ENCODE measurements around the gene SYCE3.
A peak's percentile ranks its signal among the peaks of the same experiment; 100 is the strongest.

The SYCE3 gene

DNA sequence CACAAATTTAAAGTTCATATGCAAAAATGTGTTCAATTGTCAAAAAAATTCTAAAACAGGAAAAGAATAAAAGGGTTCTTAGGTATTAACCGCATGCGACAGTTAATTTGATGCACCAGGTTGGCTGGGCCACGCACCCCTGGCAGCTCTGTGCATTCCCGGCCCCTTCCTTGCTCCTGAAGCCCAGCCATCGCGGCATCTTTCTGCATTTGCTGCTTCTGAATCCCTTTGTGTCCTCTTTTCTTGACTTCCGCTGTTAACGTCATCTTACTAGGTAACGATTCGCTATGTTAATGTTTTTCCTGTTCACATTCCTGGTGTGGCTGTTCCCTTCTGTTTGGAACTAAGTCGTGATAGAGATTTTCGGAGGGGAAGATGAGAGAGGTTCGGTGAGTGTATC, 25.0 kb downstream of the SYCE3 start:
- no peak overlapping the region for H3K27ac ChIP-seq
- TF ChIP-seq ZFX (IDR thresholded peaks at IDR 0.05; ENCODE audit: borderline replicate concordance), result no peak
- TF ChIP-seq, protein P1, sequence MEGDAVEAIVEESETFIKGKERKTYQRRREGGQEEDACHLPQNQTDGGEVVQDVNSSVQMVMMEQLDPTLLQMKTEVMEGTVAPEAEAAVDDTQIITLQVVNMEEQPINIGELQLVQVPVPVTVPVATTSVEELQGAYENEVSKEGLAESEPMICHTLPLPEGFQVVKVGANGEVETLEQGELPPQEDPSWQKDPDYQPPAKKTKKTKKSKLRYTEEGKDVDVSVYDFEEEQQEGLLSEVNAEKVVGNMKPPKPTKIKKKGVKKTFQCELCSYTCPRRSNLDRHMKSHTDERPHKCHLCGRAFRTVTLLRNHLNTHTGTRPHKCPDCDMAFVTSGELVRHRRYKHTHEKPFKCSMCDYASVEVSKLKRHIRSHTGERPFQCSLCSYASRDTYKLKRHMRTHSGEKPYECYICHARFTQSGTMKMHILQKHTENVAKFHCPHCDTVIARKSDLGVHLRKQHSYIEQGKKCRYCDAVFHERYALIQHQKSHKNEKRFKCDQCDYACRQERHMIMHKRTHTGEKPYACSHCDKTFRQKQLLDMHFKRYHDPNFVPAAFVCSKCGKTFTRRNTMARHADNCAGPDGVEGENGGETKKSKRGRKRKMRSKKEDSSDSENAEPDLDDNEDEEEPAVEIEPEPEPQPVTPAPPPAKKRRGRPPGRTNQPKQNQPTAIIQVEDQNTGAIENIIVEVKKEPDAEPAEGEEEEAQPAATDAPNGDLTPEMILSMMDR (IDR thresholded peaks at IDR 0.05), result no peak

DNA sequence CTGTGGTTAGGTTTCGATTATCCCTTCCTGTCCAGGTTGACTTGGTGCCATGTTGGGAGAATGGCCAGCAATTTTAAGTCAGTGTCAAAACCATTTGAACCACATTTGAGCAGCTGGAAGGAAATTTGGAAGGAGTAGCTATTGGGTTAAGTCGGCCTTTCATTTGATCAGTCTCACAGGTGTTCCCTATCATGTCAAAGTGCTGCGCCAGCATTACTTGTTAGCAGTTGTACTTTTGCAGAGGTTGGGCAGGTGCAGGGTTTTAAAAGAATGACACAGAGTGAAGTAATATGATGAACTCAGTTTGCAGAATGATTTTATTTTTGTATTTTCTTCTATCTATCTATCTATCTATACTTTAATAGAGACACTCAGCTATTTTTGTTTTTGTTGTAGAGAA, 26.5 kb downstream of the SYCE3 start:
- H3K27ac ChIP-seq, result no peak overlapping the region
- no peak for TF ChIP-seq ZFX (IDR thresholded peaks at IDR 0.05; ENCODE audit: borderline replicate concordance)
- TF ChIP-seq, protein P1 (IDR thresholded peaks at IDR 0.05), result no peak

DNA sequence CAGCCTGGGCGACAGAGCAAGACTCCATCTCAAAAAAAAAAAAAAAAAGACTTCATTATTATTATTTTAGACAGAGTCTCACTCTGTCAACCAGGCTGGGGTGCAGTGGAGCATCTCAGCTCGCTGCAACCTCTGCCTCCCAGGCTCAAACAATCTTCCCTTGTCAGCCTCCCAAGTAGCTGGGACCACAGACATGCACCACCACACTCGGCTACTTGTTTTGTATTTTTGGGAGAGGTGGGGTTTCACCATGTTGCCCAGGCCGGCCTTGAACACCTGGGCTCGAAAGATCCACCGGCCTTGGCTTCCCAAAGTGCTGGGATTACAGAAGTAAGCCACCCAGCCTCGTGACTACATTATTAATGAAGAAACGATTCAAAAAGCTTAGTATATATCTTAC, 27.6 kb downstream of the SYCE3 start:
- H3K27ac ChIP-seq, result no peak overlapping the region
- TF ChIP-seq, protein P1 (IDR thresholded peaks at IDR 0.05), result no peak
- TF ChIP-seq ZFX (IDR thresholded peaks at IDR 0.05; ENCODE audit: borderline replicate concordance), result no peak

DNA sequence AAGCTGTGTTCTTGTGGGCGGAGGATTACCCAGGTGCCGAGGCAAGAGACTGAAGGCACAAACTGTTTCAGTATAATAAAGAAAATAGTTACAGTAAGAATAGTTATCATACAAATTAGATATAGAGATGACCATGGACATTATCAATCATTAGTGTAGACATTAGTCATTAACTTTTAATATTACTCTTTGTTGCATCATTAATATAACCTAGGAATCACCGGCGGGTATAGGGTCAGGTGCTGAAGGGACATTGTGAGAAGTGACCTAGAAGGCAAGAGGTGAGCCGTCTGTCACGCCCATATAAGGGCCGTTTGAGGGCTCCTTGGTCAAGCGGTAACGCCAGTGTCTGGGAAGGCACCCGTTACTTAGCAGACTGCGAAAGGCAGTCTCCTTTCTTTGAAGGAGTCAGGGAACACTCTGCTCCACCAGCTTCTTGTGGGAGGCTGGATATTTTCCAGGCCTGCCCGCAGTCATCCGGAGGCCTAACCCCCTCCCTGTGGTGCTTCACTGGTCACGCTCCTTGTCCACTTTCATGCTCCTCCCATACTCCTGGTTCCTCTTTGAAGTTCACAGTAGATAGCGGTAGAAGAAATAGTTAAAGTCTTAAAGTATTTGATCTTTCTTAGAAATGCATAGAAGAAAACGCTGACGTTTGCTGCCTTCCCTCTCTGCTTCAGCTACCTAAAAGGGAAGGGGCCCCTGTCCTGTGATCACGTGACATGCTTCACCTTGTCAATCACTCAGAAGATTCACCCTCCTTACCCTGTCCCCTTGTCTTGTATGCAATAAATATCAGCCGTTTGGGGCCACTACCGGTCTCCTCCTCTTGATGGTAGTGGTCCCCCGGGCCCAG, 28.6 kb downstream of the SYCE3 start:
- peak overlapping the region; percentile 99 for H3K27ac ChIP-seq

DNA sequence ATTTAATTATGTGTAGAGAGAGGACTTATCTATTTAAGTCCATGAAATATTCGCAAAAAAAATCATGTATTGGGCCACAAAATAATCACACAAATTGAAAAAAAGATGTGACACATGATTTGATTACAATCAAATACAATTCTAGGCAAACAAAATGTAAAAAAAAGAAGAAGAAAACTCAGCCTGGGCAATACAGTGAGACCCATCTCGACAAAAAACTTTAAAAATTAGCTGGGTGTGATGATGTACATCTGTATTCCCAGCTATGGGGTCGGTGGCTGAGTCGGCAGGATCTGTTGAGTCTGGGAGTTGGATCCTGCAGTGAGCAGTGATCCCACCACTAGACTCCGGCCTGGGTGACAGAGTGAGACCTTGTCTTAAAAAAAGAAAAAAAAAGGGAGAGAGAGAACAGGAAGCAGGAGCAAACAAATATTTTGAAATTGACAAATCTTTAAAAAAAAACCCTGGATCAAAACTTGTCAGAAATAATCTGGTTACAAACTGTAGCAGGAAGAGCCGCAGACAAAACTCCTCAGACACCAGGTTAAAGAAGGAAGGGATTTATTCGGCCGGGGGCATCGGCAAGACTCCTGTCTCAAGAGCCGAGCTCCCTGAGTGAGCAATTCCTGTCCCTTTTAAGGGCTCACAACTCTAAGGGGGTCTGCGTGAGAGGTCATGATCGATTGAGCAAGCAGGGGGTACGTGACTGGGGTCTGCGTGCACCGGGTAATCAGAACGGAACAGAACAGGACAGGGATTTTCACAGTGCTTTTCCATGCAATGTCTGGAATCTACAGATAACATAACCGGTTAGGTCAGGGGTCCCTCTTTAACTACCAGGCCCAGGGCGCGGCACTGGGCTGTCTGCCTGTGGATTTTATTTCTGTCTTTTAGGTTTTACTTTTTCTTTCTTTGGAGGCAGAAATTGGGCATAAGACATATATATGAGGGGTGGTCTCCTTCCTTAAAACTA, 29.6 kb downstream of the SYCE3 start:
- no peak for TF ChIP-seq ZFX (IDR thresholded peaks at IDR 0.05; ENCODE audit: borderline replicate concordance)
- TF ChIP-seq, protein P1 (IDR thresholded peaks at IDR 0.05), result no peak
- peak overlapping the region; percentile 99 for H3K27ac ChIP-seq

DNA sequence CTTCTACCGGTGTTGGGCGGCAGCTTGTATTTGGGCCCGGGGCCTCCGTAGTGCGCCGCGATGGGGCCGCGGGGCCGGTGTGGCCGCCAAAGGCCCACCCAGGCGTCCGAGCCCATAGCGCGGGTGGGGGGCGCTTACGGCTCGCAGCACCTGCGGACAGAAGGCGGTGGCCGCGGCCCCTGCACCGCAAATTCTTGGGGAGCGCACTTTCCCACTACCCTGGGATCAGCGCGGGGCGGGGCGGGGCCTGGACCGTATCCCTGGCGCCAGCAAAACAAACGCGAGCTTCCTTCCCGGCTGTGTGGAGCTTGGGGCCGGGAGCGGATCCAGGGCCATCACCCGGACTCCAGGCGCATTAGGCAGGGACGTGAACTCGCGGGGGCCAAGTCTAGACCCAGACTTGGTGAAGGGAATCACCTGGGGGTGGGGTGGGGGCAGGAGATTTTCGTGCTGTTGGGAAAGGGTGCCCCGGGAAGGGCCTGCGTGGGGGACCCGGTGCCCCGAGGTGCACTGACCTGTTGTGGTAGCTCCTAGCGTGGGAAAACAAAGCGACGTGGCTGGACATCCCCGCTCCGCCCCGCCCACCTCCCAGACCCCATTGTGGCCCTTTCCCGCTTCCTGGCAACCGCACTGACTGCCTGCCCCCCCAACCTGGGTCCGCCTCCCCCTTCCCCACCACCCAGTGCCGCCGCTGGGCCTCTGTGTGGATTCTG, 30.6 kb downstream of the SYCE3 start:
- peak overlapping the region; percentile 99 for H3K27ac ChIP-seq
- TF ChIP-seq ZFX (IDR thresholded peaks at IDR 0.05; ENCODE audit: borderline replicate concordance), result no peak
- TF ChIP-seq, protein P1 (IDR thresholded peaks at IDR 0.05), result no peak

DNA sequence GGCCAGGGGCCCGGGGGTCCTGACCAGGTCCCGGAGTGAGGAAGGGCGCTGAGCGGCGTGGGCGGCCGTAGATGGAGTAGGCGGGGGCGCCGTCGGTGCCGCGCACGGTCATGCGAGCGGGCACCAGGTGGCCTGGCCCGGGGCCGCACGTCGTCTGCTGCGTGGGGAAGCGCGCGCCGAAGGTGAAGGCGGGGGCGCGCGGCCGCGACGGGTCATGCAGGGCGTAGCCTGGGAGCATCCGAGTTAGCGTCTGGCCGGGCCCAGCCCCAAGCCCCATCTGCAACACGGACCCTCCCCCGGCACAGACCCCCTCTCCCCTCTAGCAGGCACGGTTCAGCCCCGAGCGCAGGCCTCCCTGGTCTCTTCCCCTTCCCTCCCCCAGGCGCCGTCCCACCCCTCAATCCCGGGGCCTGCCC, 31.2 kb downstream of the SYCE3 start:
- TF ChIP-seq, protein P1 (IDR thresholded peaks at IDR 0.05), result no peak
- no peak for TF ChIP-seq ZFX (IDR thresholded peaks at IDR 0.05; ENCODE audit: borderline replicate concordance)
- H3K27ac ChIP-seq, result peak overlapping the region; percentile 99
